ENCODE results near the gene AMN1. TPM values are rescaled to one million over a fixed set of nuclear protein-coding genes. Genes with fewer than 3 reads are reported as not detected.

The AMN1 gene
- polyA plus RNA-seq, 6 donors from 2014 or later: 29.2 to 59.1 (median 37.0) TPM

- no peak for DNase-seq
- H3K36me3 Mint-ChIP-seq: no peaks in the 10 kb centered on the region
- H3K4me3 Mint-ChIP-seq: peak overlapping the region in 3 of 8 donors; percentile 45 to 75 (median 72)
- peaks cover 16 to 40% (median 31%) of the 10 kb centered on the region in 3 donors for H3K4me1 Mint-ChIP-seq
- H3K27ac Mint-ChIP-seq: peak overlapping the region in 2 of 6 donors; percentile 64 to 74
- no peak for ATAC-seq (ENCODE audit: low read depth in 2 of 2)
- H3K27me3 Mint-ChIP-seq: no peaks in the 10 kb centered on the region
- H3K9me3 Mint-ChIP-seq: peaks cover 0 to 4% (median 0%) of the 10 kb centered on the region in 7 donors
Observed at GRCh38 chr12:31631023-31631724, 97.6 kb downstream of the AMN1 start.

GRCh38 chr12:31629756-31630732 lies 98.8 kb downstream of the AMN1 start:
- Mint-ChIP-seq H3K27ac (peak overlapping the region in 3 of 6 donors; percentile 30 to 76 (median 54)), H3K4me3 (no peak overlapping the region), H3K9me3 (peaks cover 0 to 7% (median 0%) of the 10 kb centered on the region in 7 donors), H3K27me3 (no peaks in the 10 kb centered on the region), H3K4me1 (peaks cover 16 to 34% (median 30%) of the 10 kb centered on the region in 3 donors), H3K36me3 (no peaks in the 10 kb centered on the region)
- no peak for DNase-seq
- no peak for ATAC-seq (ENCODE audit: low read depth in 2 of 2)

- peaks cover 16 to 27% (median 23%) of the 10 kb centered on the region in 3 donors for H3K4me1 Mint-ChIP-seq
- no peak for ATAC-seq (ENCODE audit: low read depth in 2 of 2)
Observed at GRCh38 chr12:31627456-31628054, 101.3 kb downstream of the AMN1 start.

GRCh38 chr12:31626270-31626995 lies 102.4 kb downstream of the AMN1 start:
- DNase-seq: no peak
- peaks cover 6 to 16% (median 12%) of the 10 kb centered on the region in 3 donors for H3K4me1 Mint-ChIP-seq
- peaks cover 0 to 7% (median 0%) of the 10 kb centered on the region in 7 donors for H3K9me3 Mint-ChIP-seq
- ATAC-seq (ENCODE audit: low read depth in 2 of 2): no peak
- no peak overlapping the region for H3K4me3 Mint-ChIP-seq
- H3K27ac Mint-ChIP-seq: peak overlapping the region in 1 of 6 donors; percentile 27
- H3K36me3 Mint-ChIP-seq: no peaks in the 10 kb centered on the region
- H3K27me3 Mint-ChIP-seq: no peaks in the 10 kb centered on the region

More at GRCh38 chr12:31627456-31628054, 101.3 kb downstream of the AMN1 start:
- no peak overlapping the region for H3K4me3 Mint-ChIP-seq
- H3K36me3 Mint-ChIP-seq: no peaks in the 10 kb centered on the region
- DNase-seq: no peak
- peaks cover 0 to 7% (median 0%) of the 10 kb centered on the region in 7 donors for H3K9me3 Mint-ChIP-seq
- no peak overlapping the region for H3K27ac Mint-ChIP-seq
- H3K27me3 Mint-ChIP-seq: no peaks in the 10 kb centered on the region

GRCh38 chr12:31622038-31622437 lies 106.8 kb downstream of the AMN1 start:
- no peak for DNase-seq
- Mint-ChIP-seq H3K9me3 (peaks cover 0 to 7% (median 0%) of the 10 kb centered on the region in 7 donors), H3K27me3 (no peaks in the 10 kb centered on the region), H3K4me1 (peaks cover 0 to 25% (median 0%) of the 10 kb centered on the region in 3 donors), H3K27ac (no peak overlapping the region), H3K36me3 (no peaks in the 10 kb centered on the region), H3K4me3 (peak overlapping the region in 1 of 8 donors; percentile 26)
- ATAC-seq (ENCODE audit: low read depth in 2 of 2): no peak

Other genes with a start within 250 kb of the AMN1 start
- 10 to 100 TPM; 13.4 to 41.8 (median 30.5) TPM for gene DENND5B, start 137.9 kb downstream of the AMN1 start, polyA plus RNA-seq (ENCODE audit: low read depth in 6 of 6)
- 1 to 10 TPM in 4 of 6 donors, under 1 TPM in 2; 0.50 to 2.7 (median 1.3) TPM for gene ETFBKMT, start 69.3 kb downstream of the AMN1 start, polyA plus RNA-seq (ENCODE audit: low read depth in 6 of 6)
- 100 to 1,000 TPM in 4 of 6 donors, 10 to 100 TPM in 2; 38.6 to 242 (median 117) TPM for gene RESF1, start 230.4 kb upstream of the AMN1 start, polyA plus RNA-seq (ENCODE audit: low read depth in 6 of 6)

All from naive B cell (primary cell).